Measurements from ENCODE around the gene CARMIL1. TPM values are rescaled to one million over a fixed set of nuclear protein-coding genes. Genes with fewer than 3 reads are reported as not detected.

Gene CARMIL1
- total RNA-seq = 3.8 and 6.2 TPM in 2 replicates

GRCh38 chr6:25278914-25279747 is at the start of gene CARMIL1:
CARMIL1 (plus strand) TSS chr6:25279374; CDS start chr6:25279796, 422 bp downstream.

DNA sequence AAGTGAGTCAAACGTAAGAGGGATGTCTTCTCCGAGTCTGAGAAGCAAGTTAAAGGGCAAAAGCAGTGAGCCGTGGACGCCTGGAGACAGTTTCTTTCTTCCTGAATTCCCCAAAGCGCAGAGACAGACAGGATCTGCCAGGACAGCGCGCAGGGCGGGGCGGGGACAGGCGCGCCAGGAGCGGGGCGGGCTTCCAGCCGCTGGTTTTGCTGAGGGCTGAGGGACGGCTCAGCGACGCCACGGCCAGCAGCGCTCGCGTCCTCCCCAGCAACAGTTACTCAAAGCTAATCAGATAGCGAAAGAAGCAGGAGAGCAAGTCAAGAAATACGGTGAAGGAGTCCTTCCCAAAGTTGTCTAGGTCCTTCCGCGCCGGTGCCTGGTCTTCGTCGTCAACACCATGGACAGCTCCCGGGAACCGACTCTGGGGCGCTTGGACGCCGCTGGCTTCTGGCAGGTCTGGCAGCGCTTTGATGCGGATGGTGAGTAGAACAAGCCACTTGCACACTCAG is 372.9 kb downstream of the CARMIL1 start, which contains the start of gene SCGN:
Gene SCGN (plus strand): TSS at position 209 of the 509 bp plus-strand sequence. CDS start 189 bp downstream, at position 398.

Data from epithelial cell of umbilical artery (primary cell).